ENCODE measurements around the gene UBE2O. TPM values are rescaled to one million over a fixed set of nuclear protein-coding genes. Genes with fewer than 3 reads are reported as not detected.

The UBE2O gene
- total RNA-seq, 1 experiment from 2014 or later, result 64.7 TPM

DNA sequence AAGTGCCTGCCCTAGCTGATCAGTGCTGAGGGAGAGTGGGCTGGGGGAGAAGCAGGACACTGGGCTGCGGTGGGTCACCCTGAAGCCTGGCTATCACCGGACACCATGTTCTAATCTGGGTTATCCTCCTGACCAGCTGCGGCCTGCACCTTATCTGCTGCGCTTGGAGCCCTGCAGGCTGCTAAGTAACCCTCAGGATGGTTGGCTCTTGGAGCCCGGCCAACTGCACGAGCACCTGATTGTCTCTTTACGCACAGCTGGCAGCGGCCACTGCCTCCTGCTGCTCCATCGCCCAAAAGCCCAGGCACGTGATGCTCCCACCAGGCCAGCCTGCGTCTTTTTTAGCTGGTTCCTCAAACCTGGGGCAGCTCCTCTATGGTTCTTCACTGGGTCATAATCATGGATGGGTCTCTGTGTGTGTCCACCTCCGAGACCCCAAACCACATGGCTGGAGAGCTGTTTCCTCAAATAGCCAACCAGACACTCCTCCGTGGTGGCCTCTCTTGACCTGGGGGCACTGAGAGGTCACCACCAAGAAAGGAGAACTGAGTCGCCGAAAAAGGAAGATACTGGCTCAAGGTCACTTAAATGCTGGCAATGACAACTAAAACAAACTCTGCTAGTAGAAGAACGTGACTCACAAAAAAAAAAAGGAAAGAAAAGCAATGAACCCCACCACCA is 46.8 kb downstream of the UBE2O start:
- intact Hi-C loops (cut with micrococcal nuclease), result no loop called here
- H3K9me3 ChIP-seq (ENCODE audit: low read length), result no peaks in the 10 kb centered on the region
- H3K9ac ChIP-seq (ENCODE audit: low read length), result no peak overlapping the region
- H2AFZ ChIP-seq (ENCODE audit: low read length), result no peak overlapping the region
- no peaks in the 10 kb centered on the region for H3K9me2 ChIP-seq (replicated peaks; ENCODE audit: low read length)
- no peaks in the 10 kb centered on the region for H3K27me3 ChIP-seq (ENCODE audit: low read length)
- H3F3A ChIP-seq (ENCODE audit: low read length, unreplicated experiment), result no peaks in the 10 kb centered on the region
- DNase-seq (no peak), ATAC-seq (no peak)
- H4K20me1 ChIP-seq (ENCODE audit: low read length), result peaks cover 15% of the 10 kb centered on the region
- H3K36me3 ChIP-seq (ENCODE audit: low read depth, low read length), result peaks cover 35% of the 10 kb centered on the region
- TF ChIP-seq EZH2 (IDR thresholded peaks at IDR 0.05; ENCODE audit: low read length, unreplicated experiment), result no peak
- TF ChIP-seq, protein P1, sequence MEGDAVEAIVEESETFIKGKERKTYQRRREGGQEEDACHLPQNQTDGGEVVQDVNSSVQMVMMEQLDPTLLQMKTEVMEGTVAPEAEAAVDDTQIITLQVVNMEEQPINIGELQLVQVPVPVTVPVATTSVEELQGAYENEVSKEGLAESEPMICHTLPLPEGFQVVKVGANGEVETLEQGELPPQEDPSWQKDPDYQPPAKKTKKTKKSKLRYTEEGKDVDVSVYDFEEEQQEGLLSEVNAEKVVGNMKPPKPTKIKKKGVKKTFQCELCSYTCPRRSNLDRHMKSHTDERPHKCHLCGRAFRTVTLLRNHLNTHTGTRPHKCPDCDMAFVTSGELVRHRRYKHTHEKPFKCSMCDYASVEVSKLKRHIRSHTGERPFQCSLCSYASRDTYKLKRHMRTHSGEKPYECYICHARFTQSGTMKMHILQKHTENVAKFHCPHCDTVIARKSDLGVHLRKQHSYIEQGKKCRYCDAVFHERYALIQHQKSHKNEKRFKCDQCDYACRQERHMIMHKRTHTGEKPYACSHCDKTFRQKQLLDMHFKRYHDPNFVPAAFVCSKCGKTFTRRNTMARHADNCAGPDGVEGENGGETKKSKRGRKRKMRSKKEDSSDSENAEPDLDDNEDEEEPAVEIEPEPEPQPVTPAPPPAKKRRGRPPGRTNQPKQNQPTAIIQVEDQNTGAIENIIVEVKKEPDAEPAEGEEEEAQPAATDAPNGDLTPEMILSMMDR (conservative IDR thresholded peaks at IDR 0.05; ENCODE audit: low read depth, low read length), result no peak
- no peaks in the 10 kb centered on the region for H3K4me1 ChIP-seq (ENCODE audit: insufficient read depth, low read length)
- no peak overlapping the region for H3K4me3 ChIP-seq (ENCODE audit: low read length)
- no peak overlapping the region for H3K4me2 ChIP-seq (ENCODE audit: low read length)
- POLR2A ChIA-PET (ENCODE audit: unreplicated experiment), result no interaction called here
- BruUV-seq (replicated peaks), result no TSS peak
- H3K79me2 ChIP-seq (ENCODE audit: low read length), result peaks cover 43% of the 10 kb centered on the region
- CTCF ChIA-PET, result no interaction called here
- H3K27ac ChIP-seq (ENCODE audit: low read length), result no peak overlapping the region

DNA sequence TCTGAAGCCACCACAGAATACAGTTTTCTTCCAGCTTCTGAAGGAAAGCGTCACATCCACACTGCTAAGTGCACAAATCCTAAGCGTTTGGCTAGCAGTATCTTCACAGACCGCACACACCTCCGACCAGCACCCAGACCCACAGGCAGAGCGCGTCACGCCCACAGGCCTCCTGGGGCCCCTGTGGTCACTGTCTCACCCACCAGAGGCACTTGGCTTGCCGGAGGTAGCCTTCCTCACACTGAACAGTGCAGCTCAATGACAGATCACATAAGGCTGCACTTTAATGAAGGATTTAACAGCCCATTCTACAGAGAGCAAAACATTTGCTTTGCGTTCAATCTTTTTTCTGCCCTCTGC is 47.4 kb downstream of the UBE2O start:
- BruUV-seq (replicated peaks), result no TSS peak
- Histone ChIP-seq H4K20me1 (ENCODE audit: low read length) (peaks cover 15% of the 10 kb centered on the region), H3K9me3 (ENCODE audit: low read length) (no peaks in the 10 kb centered on the region), H3K36me3 (ENCODE audit: low read depth, low read length) (peaks cover 41% of the 10 kb centered on the region), H3K9me2 (replicated peaks; ENCODE audit: low read length) (no peaks in the 10 kb centered on the region), H3K4me3 (ENCODE audit: low read length) (no peak overlapping the region), H3K9ac (ENCODE audit: low read length) (no peak overlapping the region), H3K27me3 (ENCODE audit: low read length) (no peaks in the 10 kb centered on the region), H3K4me2 (ENCODE audit: low read length) (no peak overlapping the region), H3K4me1 (ENCODE audit: insufficient read depth, low read length) (no peaks in the 10 kb centered on the region), H2AFZ (ENCODE audit: low read length) (no peak overlapping the region), H3F3A (ENCODE audit: low read length, unreplicated experiment) (no peaks in the 10 kb centered on the region), H3K79me2 (ENCODE audit: low read length) (peaks cover 41% of the 10 kb centered on the region), H3K27ac (ENCODE audit: low read length) (no peak overlapping the region)
- POLR2A ChIA-PET (ENCODE audit: unreplicated experiment), result no interaction called here
- no peak for DNase-seq
- ATAC-seq, result no peak
- CTCF ChIA-PET, result no interaction called here
- intact Hi-C loops (cut with micrococcal nuclease), result no loop called here
- TF ChIP-seq, protein P1 (conservative IDR thresholded peaks at IDR 0.05; ENCODE audit: low read depth, low read length), result no peak
- TF ChIP-seq EZH2 (IDR thresholded peaks at IDR 0.05; ENCODE audit: low read length, unreplicated experiment), result no peak
- no peak for TF ChIP-seq EZH2phosphoT487 (IDR thresholded peaks at IDR 0.05; ENCODE audit: borderline replicate concordance, low read length)

DNA sequence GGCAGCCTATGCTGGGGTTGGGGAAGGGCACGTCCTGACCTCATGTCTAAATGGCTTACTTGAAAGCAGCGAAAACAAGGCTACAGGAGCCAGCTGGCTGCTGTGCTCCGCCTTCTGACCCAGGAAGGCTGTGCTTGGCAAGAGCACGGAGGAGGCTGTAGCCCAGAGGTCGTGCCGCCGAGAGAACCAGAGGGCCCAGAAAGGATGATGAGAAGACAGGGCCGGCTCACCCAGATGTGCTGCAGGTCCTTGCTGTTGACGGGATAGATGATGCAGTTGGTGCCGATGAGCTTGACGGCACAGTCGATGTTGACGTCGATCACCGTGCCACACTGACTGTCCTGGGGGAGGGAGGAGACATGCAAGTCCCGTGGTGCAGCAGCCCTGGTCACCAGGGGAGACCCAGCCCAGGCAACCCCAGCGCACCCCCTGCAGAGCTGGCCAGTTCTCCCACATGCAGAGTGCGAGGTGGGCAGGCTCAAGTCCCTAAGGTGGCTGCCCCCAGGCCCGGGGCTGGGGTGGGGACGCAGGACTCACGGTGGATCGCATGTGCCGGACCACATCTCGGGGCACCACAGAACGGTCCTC is 47.9 kb downstream of the UBE2O start:
- no peaks in the 10 kb centered on the region for H3K4me1 ChIP-seq (ENCODE audit: insufficient read depth, low read length)
- H3K9me2 ChIP-seq (replicated peaks; ENCODE audit: low read length), result no peaks in the 10 kb centered on the region
- H3K79me2 ChIP-seq (ENCODE audit: low read length), result peaks cover 35% of the 10 kb centered on the region
- H3K4me3 ChIP-seq (ENCODE audit: low read length), result no peak overlapping the region
- DNase-seq (no peak), ATAC-seq (no peak)
- TF ChIP-seq EZH2phosphoT487 (IDR thresholded peaks at IDR 0.05; ENCODE audit: borderline replicate concordance, low read length) (no peak), EZH2 (IDR thresholded peaks at IDR 0.05; ENCODE audit: low read length, unreplicated experiment) (no peak)
- TF ChIP-seq, protein P1 (conservative IDR thresholded peaks at IDR 0.05; ENCODE audit: low read depth, low read length), result no peak
- no peak overlapping the region for H3K4me2 ChIP-seq (ENCODE audit: low read length)
- peaks cover 46% of the 10 kb centered on the region for H3K36me3 ChIP-seq (ENCODE audit: low read depth, low read length)
- CTCF ChIA-PET, result no interaction called here
- no peaks in the 10 kb centered on the region for H3K27me3 ChIP-seq (ENCODE audit: low read length)
- BruUV-seq (replicated peaks), result no TSS peak
- H3K9me3 ChIP-seq (ENCODE audit: low read length), result no peaks in the 10 kb centered on the region
- no peak overlapping the region for H3K27ac ChIP-seq (ENCODE audit: low read length)
- H3F3A ChIP-seq (ENCODE audit: low read length, unreplicated experiment), result no peaks in the 10 kb centered on the region
- H2AFZ ChIP-seq (ENCODE audit: low read length), result no peak overlapping the region
- intact Hi-C loops (cut with micrococcal nuclease), result no loop called here
- H3K9ac ChIP-seq (ENCODE audit: low read length), result no peak overlapping the region
- H4K20me1 ChIP-seq (ENCODE audit: low read length), result peaks cover 15% of the 10 kb centered on the region
- POLR2A ChIA-PET (ENCODE audit: unreplicated experiment), result no interaction called here

Data from PC-3 (cell line).